ENCODE results near the gene NRP2.

NRP2 gene

GRCh38 chr2:205705511-205706349, 23.4 kb downstream of the NRP2 start:
- no peak for DNase-seq (ENCODE audit: low read depth in 2 of 2)

- peak in 1 of 2 donors; percentile 20 for DNase-seq (ENCODE audit: low read depth in 2 of 2)
Observed at GRCh38 chr2:205706769-205707381, 24.6 kb downstream of the NRP2 start.

GRCh38 chr2:205708231-205708631, 25.9 kb downstream of the NRP2 start:
- DNase-seq (ENCODE audit: low read depth in 2 of 2): no peak

- DNase-seq (ENCODE audit: low read depth in 2 of 2): no peak
Observed at GRCh38 chr2:205709319-205709718, 27.0 kb downstream of the NRP2 start.

GRCh38 chr2:205712508-205712907, 30.2 kb downstream of the NRP2 start:
- no peak for DNase-seq (ENCODE audit: low read depth in 2 of 2)

GRCh38 chr2:205713086-205713485, 30.8 kb downstream of the NRP2 start:
- DNase-seq (ENCODE audit: low read depth in 2 of 2): no peak

- no peak for DNase-seq (ENCODE audit: low read depth in 2 of 2)
Observed at GRCh38 chr2:205714058-205714776, 31.9 kb downstream of the NRP2 start.

- no peak for DNase-seq (ENCODE audit: low read depth in 2 of 2)
Observed at GRCh38 chr2:205714789-205715720, 32.8 kb downstream of the NRP2 start.

- no peak for DNase-seq (ENCODE audit: low read depth in 2 of 2)
Observed at GRCh38 chr2:205715831-205716525, 33.7 kb downstream of the NRP2 start.

- DNase-seq (ENCODE audit: low read depth in 2 of 2): no peak
Observed at GRCh38 chr2:205717175-205717846, 35.0 kb downstream of the NRP2 start.

- DNase-seq (ENCODE audit: low read depth in 2 of 2): no peak
Observed at GRCh38 chr2:205717999-205718398, 35.7 kb downstream of the NRP2 start.

GRCh38 chr2:205719847-205720246, 37.5 kb downstream of the NRP2 start:
- DNase-seq (ENCODE audit: low read depth in 2 of 2): no peak

GRCh38 chr2:205720451-205720902, 38.2 kb downstream of the NRP2 start:
- DNase-seq (ENCODE audit: low read depth in 2 of 2): no peak

- no peak for DNase-seq (ENCODE audit: low read depth in 2 of 2)
Observed at GRCh38 chr2:205721057-205721449, 38.8 kb downstream of the NRP2 start.

- DNase-seq (ENCODE audit: low read depth in 2 of 2): no peak
Observed at GRCh38 chr2:205722283-205722918, 40.1 kb downstream of the NRP2 start.

- no peak for DNase-seq (ENCODE audit: low read depth in 2 of 2)
Observed at GRCh38 chr2:205723179-205723578, 40.9 kb downstream of the NRP2 start.

GRCh38 chr2:205725059-205725458, 42.8 kb downstream of the NRP2 start:
- DNase-seq (ENCODE audit: low read depth in 2 of 2): no peak

GRCh38 chr2:205726506-205726905, 44.2 kb downstream of the NRP2 start:
- DNase-seq (ENCODE audit: low read depth in 2 of 2): no peak

GRCh38 chr2:205727174-205727573, 44.9 kb downstream of the NRP2 start:
- no peak for DNase-seq (ENCODE audit: low read depth in 2 of 2)

- DNase-seq (ENCODE audit: low read depth in 2 of 2): no peak
Observed at GRCh38 chr2:205728366-205728765, 46.1 kb downstream of the NRP2 start.
